GM21717 (cell line): ENCODE data around the gene SYF2.
A peak's percentile ranks its signal among the peaks of the same experiment; 100 is the strongest.
"Not testable (repeated sequence)": the region's sequence is repeated elsewhere in the genome, so short reads cannot be mapped to it uniquely, and the experiment has no call there.

Experiments used
- ATAC-seq: cut with Tn5 transposase; IDR thresholded peaks from one replicate; pipeline ENCODE4 v1.9.1; 2021; ENCODE audit warnings: mild to moderate bottlenecking, moderate library complexity; ENCODE audit not compliant: unreplicated experiment

The SYF2 gene

DNA sequence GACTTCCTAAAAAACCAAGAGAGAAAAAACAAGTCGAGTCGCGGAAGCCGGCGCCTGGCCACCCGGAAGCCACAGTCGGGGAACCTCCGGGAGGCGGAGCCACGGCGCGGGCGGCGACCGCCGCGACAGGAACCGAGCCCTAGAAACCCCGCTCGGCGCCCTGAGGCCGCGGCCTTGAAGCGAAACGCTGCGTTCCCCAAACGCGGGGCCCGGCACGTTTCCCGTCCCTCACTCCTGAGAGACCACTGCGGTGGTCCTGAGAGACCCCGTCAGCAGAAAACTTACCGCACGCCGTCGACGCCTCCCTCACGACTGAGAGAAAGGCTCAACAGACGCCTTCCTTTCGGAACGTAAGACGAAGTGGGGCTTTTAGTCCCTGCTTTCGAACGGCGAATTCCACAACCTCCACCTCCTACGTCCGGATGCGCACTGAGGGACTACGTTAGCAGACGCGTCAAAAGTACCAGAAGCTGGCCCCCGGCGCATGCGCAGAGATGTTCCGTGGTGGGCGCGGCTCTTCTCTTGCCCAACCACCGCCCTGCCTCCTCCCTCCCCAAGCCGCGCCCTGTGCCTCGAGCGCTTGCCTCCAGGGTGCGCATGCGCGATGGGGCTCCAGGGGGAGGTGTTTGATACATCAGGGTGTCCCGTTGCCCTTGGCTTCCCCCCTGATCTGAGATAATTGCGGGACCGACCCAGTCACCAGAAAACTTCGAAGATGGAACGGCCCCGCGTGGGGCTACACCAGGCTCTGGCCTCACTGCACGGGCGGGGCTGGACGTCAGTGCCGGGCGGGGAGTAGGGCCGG, 14.9 kb upstream of the SYF2 start, which contains the start of gene RSRP1:
TSS of gene RSRP1 (minus strand) at position 431 of the 805 bp plus-strand sequence. CDS start 491 bp downstream, outside the sequence.
- peak; percentile 68 for ATAC-seq

DNA sequence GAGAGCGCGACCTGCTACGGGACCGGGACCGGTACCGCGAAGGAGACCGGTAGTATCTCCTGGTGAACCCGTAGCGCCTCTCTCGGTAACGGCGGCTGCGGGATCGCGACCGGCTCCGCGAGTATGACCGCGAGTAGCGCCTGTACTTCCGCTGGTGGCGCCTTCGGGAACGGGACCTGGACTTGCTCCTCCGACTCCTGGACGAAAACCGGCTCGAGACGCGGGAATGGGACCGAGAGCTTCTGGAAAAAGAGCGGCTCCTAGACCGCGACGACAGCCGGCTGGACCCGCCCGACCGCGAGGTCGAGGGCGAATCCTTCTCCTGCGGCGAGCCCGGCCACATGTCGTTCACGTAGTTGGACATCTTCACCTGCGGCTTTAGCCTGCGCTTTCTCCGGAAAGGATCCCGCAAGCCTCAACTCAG, 14.3 kb upstream of the SYF2 start:
- ATAC-seq: peak; percentile 11

GRCh38 chr1:25245809-25246599, 13.7 kb upstream of the SYF2 start:
- ATAC-seq: no peak

DNA sequence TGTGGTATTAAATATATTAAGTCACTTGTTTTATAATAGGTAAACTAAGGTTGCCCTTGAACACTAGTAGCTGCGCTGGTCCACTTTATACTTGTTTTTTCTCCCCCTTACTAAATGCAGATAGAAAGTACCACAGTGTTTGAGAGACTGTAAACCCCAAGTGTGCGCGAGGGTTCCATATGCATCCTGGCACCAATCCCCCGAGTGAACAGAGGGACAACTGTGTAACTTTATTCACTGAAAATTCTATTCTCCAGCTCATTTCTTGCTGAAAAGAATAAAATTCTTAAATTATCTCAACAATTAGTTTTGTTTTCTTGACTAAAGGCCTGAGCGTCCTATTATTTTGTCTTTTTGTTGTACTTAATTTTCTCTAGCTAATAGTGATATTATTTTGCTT, 13.1 kb upstream of the SYF2 start:
- no peak for ATAC-seq

- no peak for ATAC-seq
These were observed 11.6 kb upstream of the SYF2 start for GRCh38 chr1:25243907-25244306.

- peak; percentile 60 for ATAC-seq
These were observed 7.6 kb upstream of the SYF2 start for GRCh38 chr1:25239681-25240541.

- ATAC-seq: no peak
These were observed 5.7 kb upstream of the SYF2 start for GRCh38 chr1:25238046-25238445.

- not testable (repeated sequence) for ATAC-seq
These were observed 4.0 kb upstream of the SYF2 start for GRCh38 chr1:25236261-25236660.

- not testable (repeated sequence) for ATAC-seq
These were observed 3.1 kb upstream of the SYF2 start for GRCh38 chr1:25235411-25235810.

DNA sequence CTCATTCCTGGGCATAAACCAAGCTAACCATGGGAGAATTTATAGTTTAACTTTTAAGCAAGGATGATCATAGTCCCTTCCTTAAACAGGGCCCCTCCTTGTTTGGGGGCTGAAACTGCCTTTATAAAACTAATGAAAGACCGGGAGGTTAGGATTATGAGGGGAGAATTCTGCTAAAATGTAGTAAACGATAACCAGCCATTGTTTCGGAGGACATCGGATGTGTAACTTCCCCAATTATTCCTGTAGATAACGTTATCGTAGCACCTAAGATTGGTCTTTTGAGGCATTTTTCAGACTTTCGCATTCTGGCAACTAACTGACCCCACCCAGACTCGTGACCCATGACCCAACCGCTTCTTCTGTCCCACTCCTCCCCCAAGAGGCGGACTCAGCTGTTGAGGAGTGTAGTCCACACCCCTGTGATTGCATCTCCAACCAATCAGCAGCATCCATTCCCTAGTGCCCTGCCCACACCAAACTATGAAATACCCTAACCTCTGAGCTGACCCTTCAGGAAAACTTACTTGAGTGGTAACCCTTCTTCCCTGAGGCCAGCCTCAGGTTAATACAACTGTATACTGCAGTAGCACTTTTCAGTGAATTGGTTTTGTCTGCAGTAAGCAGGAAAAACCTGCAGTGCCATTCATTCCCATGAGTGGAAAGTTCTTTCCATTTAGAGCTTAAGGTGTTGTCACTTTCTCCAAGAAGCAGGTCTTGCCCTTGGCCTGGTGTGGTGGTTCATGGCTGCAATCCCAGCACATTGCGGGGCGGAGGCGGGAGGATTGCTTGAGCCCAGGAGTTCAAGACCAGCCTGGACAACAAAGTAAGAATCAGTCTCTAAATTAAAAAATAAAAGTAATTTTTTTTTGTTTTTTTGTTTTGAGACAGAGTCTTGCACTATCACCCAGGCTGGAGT, 823 bp upstream of the SYF2 start:
- peak; percentile 42 for ATAC-seq

- ATAC-seq: no peak
These were observed 8.8 kb downstream of the SYF2 start for GRCh38 chr1:25223471-25223870.

DNA sequence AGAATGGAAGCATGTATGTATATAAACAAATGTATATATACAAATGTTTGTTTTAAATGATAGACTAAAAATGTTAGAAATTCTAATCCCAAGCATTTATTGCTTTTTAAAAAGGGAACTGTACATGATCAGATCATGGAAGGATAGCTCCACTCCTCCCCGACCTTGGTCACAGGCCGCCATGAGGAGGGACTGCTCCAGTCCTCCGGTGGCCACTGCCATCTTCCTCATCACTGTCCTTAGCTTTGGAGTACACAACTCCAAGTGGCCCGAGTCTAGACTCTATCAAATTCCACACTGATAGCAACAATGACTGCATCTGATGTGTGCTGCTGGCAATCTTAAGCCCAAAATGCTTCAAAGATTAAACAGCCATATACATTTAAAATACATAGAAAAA, 9.7 kb downstream of the SYF2 start:
- ATAC-seq: no peak

DNA sequence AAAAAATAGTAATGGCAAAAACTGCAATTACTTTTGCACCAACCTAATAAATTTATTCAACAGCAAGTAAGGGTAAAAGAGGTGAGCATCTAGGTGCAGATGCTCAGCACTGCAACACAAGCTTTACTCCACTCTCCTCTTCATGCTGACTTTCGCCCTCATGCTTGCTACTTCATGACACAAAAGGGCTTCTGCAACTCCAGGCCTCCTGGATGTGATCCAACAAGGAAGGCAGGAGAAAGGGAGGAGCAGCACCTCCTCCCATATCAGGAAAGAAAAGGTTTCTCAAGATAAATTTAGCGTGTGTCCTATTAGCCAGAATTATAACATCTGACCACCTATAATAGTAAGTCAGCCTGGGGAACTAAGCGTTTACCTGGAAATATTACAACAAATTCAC, 11.6 kb downstream of the SYF2 start:
- no peak for ATAC-seq

DNA sequence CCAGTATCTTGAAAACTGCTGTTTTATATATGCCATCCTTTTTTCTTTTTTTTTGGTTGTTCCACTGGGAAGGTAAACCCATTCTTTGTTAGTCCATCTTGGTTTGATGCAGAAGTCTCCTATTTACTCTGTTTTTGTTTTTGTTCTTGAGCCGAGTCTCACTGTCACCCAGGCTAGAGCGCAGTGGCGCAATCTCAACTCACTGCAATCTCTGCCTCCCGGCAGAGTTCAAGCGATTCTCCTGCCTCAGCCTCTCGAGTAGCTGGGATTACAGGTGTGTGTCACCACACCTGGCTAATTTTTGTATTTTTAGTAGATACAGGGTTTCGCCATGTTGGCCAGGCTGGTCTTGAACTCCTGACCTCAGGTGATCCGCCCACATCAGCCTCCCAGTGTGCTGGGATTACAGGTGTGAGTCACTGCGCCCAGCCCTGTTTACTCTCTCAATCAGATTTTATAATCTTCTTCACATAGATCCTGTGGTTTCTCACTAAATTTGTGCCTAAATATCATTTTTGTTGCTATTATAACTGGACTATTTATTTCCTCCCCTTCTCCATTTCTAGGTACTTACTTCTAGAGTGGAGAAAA, 12.5 kb downstream of the SYF2 start:
- no peak for ATAC-seq

GRCh38 chr1:25217598-25218232, 14.6 kb downstream of the SYF2 start:
- ATAC-seq: no peak

- ATAC-seq: no peak
These were observed 15.3 kb downstream of the SYF2 start for GRCh38 chr1:25217015-25217414.

DNA sequence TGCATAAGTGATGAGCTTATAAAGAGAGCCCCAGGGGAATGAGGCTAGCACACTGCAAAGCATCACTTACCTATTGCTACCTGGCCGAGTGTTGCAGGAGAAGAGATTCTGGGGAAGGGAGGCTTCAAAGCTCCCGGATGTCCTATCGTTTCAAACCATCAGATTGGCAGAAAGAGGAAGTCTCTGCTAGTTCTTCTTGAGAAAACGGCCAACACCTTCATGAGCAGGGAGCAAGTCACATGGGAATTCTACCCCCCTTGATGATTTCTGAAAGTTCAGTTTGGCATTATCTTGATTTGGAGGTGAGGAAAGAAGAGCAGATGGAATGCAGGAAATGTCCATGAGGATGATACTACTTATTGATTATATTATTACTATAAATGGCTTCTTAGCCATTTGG, 16.2 kb downstream of the SYF2 start:
- ATAC-seq: no peak

GRCh38 chr1:25212725-25213124, 19.6 kb downstream of the SYF2 start:
- ATAC-seq: no peak

DNA sequence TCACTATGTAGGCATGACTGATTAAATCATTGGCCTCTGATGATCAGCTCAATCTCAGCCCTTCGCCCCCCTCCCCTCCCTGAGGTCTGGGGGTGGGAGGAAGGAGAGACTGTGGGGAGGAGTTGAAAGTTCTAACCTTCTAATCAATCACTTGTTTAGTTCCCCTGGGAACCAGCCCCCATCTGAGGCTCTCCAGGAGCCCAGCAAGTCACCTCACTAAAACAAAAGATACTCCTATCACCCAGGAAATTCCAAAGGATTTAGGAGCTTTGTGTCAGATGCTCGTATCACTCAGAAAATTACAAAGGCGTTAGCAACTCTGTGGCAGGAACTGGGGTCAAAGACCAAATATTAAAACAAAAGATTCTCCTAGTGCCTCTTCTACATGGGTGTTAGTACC, 21.6 kb downstream of the SYF2 start:
- ATAC-seq: no peak
